ENCODE data around the gene LMTK2.
A peak's percentile ranks its signal among the peaks of the same experiment; 100 is the strongest.
"Not testable (repeated sequence)": the region's sequence is repeated elsewhere in the genome, so short reads cannot be mapped to it uniquely, and the experiment has no call there.

The LMTK2 gene

GRCh38 chr7:98116656-98117461, 10.2 kb downstream of the LMTK2 start:
- TF ChIP-seq POLR2A (IDR thresholded peaks at IDR 0.05; ENCODE audit: low read depth, low read length), result no peak
- no peak for DNase-seq (ENCODE audit: insufficient read length, low spot score)
- no peak for FAIRE-seq

DNA sequence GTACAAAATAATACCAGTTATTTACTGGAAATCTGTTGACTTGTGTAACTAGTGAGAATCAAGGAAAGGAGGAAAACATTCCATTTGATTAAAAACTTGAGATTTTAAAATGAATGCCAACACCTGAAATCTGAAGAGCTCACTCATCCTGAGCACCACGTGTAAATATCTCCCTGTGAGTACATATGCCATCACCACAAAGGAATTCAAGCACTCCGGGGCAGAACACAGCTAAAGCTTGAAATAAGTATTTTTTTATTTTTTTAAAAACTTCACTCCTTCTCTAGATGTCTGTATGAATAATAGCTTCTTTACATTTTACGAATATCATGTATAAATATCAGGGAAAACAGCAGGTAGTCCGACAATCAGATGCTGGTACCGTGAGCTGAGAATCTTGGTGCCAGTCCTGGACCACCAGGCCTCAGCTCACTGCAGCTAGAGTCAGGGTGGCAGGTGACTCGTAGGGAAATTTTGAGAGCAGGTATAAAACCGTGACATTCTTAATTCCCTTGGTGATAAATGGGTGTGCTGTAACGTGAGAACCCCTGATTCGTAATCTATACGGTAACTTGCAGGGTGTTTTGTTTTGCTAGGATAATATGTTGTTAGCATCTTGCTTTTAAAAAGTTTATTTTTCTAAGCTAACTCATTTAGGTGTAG, 12.7 kb downstream of the LMTK2 start:
- TF ChIP-seq POLR2A (IDR thresholded peaks at IDR 0.05; ENCODE audit: low read depth, low read length), result no peak
- peak; percentile 63 for DNase-seq (ENCODE audit: insufficient read length, low spot score)
- FAIRE-seq, result no peak

GRCh38 chr7:98120559-98120958, 13.9 kb downstream of the LMTK2 start:
- FAIRE-seq, result no peak
- no peak for DNase-seq (ENCODE audit: insufficient read length, low spot score)

DNA sequence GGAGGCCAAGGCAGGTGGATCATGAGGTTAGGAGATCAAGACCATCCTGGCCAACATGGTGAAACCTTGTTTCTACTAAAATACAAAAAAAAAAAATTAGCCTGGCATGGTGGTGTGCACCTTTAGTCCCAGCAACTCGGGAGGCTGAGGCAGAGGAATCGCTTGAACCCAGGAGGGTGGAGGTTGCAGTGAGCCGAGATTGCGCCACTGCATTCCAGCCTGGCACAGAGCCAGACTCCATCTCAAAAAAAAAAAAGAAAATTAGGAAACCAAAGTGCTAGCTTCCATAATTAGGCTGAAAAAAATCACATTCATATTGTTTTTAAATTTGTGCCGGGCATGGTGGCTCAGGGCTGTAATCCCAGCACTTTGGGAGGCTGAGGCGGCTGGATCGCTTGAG, 14.7 kb downstream of the LMTK2 start:
- FAIRE-seq; DNase-seq (ENCODE audit: insufficient read length, low spot score): not testable (repeated sequence)

More at GRCh38 chr7:98120559-98120958, 13.9 kb downstream of the LMTK2 start:
- no peak for TF ChIP-seq POLR2A (IDR thresholded peaks at IDR 0.05; ENCODE audit: low read depth, low read length)

DNA sequence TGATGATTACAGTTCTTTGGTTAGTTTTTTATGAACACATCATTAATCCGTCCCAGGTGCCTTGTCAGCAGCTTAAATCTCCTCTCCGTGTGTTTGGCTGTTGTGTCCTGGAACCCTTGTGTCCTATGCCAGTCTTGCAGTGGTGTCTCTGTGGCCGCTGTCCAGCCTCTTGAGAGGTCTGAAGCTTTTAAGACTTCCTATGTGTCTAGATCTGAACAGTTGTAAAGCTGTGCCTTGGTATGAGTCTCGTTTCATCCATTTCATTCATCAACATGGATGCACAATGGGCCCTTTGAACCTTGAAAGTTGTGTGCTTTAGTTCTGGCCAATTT, 16.7 kb downstream of the LMTK2 start:
- no peak for FAIRE-seq
- no peak for DNase-seq (ENCODE audit: insufficient read length, low spot score)
- TF ChIP-seq POLR2A (IDR thresholded peaks at IDR 0.05; ENCODE audit: low read depth, low read length), result no peak

- no peak for DNase-seq (ENCODE audit: insufficient read length, low spot score)
- no peak for TF ChIP-seq POLR2A (IDR thresholded peaks at IDR 0.05; ENCODE audit: low read depth, low read length)
- FAIRE-seq, result no peak
Measured at GRCh38 chr7:98125759-98126158, 19.1 kb downstream of the LMTK2 start.

DNA sequence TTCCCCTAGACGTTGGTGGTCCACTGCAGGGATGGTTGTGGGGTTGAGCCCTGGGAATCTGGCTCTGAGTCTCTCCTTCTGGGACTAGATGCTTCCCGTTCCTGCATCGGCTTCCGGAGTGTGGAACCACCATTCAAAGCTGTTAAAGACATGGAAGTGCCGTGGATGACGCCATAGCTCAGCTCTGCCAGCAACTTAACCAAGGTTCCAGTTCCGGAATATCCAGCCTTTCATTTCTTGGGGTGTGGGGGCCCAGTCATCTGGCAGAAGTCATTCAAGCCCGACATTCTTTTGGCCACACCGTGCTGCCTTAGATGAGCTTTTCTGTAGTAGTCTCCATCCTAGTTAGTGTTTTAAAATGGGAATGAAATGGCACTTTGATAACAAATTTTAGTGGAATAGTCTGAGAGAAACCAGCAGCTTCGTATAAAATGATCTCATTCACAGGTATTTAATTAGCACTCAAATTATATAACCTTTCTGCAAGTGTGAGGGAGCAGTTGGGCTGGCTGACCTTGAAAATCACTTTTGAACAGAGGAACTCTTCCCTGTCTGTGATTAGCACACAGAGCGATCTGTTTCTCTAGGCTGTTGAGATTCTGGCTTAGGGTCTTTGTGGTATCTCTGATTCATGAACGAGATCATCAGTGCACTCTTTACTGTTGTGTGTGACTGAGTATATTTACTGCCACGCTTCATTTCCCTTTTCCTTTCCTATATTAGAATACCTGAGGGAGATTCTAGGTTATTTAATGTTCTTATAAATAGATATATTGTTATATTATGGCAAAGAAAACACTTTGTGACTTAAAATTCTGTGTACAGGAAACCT, 19.9 kb downstream of the LMTK2 start:
- TF ChIP-seq POLR2A (IDR thresholded peaks at IDR 0.05; ENCODE audit: low read depth, low read length), result no peak
- no peak for FAIRE-seq
- DNase-seq (ENCODE audit: insufficient read length, low spot score), result no peak

DNA sequence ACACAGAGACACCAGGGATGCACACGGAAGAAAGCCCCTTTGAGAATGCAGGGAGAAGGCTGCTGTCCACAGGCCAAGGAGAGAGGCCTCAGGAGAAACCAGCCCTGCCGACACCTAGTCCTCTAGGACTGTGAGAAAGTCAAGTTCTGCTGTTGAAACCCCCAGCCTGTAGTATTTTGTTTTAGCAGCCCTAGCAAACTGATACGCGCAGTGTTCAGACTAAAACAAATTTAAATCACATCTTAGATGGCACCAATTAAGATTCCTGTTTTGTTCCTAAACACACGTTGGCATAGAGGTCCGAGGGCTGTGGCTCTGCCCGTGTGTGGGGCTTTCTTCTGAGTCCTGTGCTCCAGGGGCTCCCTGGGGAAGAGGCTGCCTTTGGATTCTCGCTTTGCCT, 21.7 kb downstream of the LMTK2 start:
- TF ChIP-seq POLR2A (IDR thresholded peaks at IDR 0.05; ENCODE audit: low read depth, low read length), result no peak
- FAIRE-seq, result no peak
- no peak for DNase-seq (ENCODE audit: insufficient read length, low spot score)

DNA sequence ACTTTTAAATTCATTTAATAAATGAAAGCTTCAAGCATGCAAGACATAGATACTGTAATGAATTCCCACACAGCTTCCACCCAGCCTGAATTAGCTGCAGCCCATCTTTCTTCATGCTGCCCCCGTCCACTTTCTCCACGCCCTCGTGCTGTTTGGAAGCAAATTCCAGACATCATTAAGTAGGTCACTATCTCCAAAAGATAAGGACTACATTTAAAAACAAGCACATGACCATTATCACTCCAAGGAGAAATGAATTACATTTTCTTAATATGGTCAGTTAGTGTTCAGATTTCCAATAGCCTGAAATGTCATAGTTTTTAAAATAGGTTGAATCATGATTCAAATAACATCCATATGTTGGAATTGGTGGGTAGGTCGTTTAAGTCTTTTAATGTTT, 24.3 kb downstream of the LMTK2 start:
- no peak for TF ChIP-seq POLR2A (IDR thresholded peaks at IDR 0.05; ENCODE audit: low read depth, low read length)
- FAIRE-seq, result no peak

GRCh38 chr7:98133181-98133580, 26.5 kb downstream of the LMTK2 start:
- TF ChIP-seq POLR2A (IDR thresholded peaks at IDR 0.05; ENCODE audit: low read depth, low read length), result no peak
- DNase-seq (ENCODE audit: insufficient read length, low spot score), result no peak
- FAIRE-seq, result no peak

More for the DNA sequence above, 24.3 kb downstream of the LMTK2 start:
- no peak for DNase-seq (ENCODE audit: insufficient read length, low spot score)

DNA sequence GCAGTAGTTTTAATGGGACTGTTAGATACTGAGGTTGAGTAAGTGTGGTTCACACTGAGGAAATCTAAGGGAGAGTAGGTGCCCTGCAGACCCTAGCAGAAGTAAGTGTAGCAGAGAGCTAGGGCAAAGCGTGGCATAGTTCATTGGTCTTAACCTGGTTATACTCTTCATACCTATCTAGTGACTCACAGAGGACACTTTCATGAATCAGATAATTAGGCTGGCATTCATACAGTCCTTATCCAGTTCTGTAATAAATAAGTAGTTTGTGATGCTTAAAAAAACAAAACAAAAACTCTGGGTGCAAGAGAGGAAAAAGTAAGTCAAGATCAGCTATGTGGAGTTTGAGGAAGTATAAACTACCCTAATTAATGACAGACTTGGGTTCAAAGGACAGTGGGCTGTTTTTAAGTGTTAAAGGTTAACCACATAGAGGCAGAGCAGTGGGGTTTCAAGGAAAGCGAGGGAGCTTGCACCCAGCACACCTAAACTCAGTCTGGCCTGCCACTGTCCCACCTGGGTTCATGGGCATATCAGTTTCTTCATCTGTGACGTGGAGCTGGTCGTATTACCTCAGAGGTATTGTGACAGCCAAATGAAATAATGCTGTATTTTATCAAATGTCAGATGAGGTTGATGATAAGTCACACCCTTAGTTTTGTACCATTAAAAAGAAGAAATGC, 27.1 kb downstream of the LMTK2 start:
- FAIRE-seq, result peak; percentile 11
- peak; percentile 17 for DNase-seq (ENCODE audit: insufficient read length, low spot score)
- no peak for TF ChIP-seq POLR2A (IDR thresholded peaks at IDR 0.05; ENCODE audit: low read depth, low read length)

GRCh38 chr7:98134420-98135228, 28.0 kb downstream of the LMTK2 start:
- TF ChIP-seq POLR2A (IDR thresholded peaks at IDR 0.05; ENCODE audit: low read depth, low read length), result no peak
- FAIRE-seq (no peak), DNase-seq (ENCODE audit: insufficient read length, low spot score) (no peak)

DNA sequence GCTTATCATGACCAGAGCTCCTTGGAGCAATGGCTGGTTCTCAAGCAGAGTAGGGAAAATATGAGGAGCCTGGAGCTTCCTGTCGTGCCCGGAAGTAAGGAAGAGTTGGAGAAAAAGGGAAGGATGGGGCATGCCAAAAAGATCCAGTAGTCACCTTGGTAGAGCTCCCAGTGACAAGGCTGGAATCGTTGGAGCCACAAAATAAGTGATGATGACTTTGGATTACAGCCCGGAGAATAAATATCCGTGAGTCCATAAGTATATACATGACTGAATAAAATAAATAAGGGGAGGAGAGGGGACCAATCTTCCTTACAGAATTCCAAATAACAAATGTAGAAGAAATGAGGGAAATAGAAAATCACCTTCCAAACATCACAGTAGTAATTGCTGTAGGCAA, 29.3 kb downstream of the LMTK2 start:
- DNase-seq (ENCODE audit: insufficient read length, low spot score) (no peak), FAIRE-seq (no peak)
- no peak for TF ChIP-seq POLR2A (IDR thresholded peaks at IDR 0.05; ENCODE audit: low read depth, low read length)

Data from H54 (cell line).